HG02981 (cell line): ENCODE data around the gene CACNG6.
"Not testable (repeated sequence)": the region's sequence is repeated elsewhere in the genome, so short reads cannot be mapped to it uniquely, and the experiment has no call there.

Experiments
- ATAC-seq: cut with Tn5 transposase; IDR thresholded peaks from one replicate; pipeline ENCODE4 v1.9.1; 2021; ENCODE audit warnings: mild to moderate bottlenecking, moderate library complexity; ENCODE audit not compliant: unreplicated experiment

Gene CACNG6, protein sequence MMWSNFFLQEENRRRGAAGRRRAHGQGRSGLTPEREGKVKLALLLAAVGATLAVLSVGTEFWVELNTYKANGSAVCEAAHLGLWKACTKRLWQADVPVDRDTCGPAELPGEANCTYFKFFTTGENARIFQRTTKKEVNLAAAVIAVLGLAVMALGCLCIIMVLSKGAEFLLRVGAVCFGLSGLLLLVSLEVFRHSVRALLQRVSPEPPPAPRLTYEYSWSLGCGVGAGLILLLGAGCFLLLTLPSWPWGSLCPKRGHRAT

DNA sequence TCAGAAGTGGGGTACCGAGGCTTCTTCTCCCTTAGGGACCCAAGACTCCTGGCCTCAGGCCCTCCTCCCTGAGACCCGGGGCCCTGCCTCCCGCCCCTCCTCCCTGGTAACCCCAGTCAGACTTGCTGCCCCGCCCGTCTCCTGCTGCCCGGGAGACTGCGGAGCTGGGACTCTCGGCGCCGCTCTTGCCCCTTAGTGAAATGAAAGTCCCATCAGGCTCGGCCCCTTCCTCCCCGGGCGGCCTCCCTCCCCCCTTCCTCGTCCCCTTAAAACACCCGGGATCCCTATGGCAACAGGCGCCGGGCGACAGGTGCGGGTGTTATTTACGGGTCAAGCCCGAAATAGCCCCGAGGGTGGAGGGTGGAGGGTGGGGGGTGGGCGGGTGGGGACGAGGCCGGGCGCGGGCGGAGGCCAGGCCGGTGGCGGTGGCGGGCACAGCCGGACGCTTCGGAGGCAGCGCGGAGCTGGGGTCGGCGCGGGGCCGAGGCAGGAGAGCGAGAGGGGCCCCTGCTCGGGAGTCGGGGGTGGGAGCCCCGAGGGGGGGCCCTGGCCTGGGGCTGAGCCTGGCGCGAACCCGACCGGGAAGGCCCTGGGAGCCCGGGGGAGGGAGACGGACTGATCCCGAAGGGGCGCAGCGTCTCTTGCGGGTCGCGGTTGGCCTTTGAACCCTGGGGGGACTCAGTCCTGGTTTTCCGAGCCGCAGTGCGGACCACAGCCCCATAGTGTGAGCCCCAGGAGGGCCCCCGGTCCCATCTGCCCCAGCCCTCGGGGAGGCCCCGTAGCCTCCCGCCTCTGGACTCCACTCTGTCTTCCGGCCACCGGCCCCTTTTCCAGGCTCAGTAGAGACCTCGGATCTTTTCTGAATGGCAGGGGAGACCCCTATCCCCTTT is at the start of gene CACNG6:
CACNG6 (plus strand) TSS at position 414 of the 890 bp plus-strand sequence. CDS start 1,241 bp downstream, outside the sequence.
- ATAC-seq = no peak

DNA sequence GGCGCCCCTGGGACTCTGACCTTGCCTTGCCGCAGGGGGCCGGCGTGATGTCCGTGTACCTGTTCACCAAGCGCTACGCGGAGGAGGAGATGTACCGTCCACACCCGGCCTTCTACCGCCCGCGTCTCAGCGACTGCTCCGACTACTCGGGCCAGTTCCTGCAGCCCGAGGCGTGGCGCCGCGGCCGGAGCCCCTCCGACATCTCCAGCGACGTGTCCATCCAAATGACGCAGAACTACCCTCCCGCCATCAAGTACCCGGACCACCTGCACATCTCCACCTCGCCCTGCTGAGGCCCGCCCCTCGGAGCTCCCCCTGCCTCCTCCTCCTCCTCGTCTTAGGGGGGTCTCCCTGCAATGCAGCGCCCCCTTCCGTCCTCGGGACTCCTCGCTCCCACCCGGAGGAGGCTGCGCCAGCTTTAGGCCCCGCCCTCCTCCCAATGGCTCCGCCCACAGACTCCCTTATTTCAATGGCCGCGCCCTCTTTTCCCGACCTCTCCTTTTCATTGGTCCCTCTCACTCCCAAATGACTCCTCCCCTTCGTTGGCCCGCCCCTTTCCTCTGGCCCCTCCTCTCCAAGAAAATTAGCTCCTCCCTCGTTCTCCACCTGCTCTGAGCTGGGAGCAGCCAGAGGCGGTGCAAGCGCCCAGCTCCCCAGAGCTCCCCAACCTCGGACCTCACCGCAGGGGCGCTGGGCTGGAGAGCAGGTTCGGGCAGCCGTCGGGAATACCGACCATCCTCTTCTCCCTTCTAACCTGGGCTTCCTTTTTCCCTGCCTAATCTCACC is 49.2 kb upstream of the CACNG6 start:
- ATAC-seq = no peak

GRCh38 chr19:53944416-53944815 is 47.0 kb upstream of the CACNG6 start:
- ATAC-seq = no peak

DNA sequence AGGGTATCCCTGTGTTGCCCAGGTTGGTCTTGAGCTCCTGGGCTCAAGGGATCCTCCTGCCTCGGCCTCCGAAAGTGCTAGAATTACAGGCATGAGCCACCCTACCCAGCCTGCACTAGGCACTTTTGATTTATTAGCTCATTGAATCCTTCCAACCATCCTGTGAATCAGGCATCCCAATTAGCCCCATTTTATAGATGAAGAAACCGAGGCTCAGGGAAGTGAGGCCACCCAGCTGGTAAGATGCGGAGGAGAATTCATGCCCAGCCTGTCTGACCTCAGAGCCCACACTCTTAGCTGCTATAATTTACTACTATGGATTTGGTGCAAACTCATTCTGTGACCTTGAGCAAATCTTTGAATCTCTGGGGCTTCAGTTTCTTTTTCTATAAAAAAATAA is 46.5 kb upstream of the CACNG6 start:
- no peak for ATAC-seq

DNA sequence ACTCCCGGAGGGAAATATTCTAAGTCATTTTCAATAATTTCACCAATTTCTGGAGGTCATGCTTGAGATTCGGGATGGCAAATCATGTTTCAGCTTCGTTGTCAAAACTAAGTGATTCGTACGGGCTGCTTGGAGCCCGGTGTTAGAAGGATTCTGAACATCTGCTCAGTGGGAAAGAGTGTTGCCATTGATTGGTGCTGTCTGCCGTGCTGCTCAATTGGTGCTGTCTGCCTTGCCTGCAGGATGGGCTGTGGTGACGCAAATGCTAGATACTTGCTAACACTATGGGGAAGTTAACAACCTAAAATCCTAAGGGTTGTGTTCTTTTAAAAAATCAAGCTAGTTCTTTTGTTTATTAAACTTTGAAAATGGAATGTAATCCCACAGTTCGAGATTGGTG is 46.0 kb upstream of the CACNG6 start:
- ATAC-seq = no peak

GRCh38 chr19:53945998-53946397 is 45.4 kb upstream of the CACNG6 start:
- ATAC-seq = no peak

- no peak for ATAC-seq
These were observed 43.8 kb upstream of the CACNG6 start for GRCh38 chr19:53947624-53948023.

GRCh38 chr19:53948611-53949010 is 42.8 kb upstream of the CACNG6 start:
- not testable (repeated sequence) for ATAC-seq

- no peak for ATAC-seq
These were observed 40.0 kb upstream of the CACNG6 start for GRCh38 chr19:53951436-53951835.

DNA sequence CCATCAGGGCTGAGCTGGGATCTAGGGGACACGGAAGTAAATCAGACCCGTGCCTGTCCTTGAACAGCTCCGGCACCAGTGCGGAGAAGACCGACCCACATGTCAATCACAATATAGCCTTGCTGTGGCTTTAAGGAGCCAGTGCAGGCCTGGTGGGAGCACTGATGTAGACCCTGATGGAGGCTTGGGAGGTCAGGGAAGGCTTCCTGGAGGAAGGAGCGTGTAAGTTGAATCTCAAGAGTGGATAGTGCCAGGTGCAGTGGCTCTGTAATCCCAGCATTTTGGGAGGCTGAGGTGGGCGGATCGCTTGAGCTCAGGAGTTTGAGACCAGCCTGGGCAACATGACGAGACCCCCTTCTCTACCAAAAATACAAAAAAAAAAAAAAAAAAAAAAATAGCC is 39.5 kb upstream of the CACNG6 start:
- no peak for ATAC-seq

DNA sequence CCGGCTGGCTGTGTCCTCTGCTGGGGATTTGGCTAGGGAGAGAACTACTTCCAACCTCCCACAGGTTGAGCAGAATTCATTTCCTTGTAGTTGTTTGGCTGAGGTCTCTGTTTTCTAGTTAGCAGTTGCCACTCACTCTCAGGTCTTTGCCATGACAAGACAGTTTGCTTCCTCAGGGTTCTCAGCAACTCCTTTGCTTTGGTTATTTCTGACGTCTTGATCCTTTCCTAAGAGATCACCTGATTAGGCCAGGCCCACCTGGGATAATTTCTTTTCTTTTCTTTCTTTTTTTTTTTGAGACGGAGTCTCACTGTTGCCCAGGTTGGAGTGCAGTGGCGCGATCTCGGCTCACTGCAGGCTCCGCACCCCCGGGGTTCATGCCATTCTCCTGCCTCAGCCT is 38.1 kb upstream of the CACNG6 start:
- no peak for ATAC-seq

- no peak for ATAC-seq
These were observed 33.8 kb upstream of the CACNG6 start for GRCh38 chr19:53957448-53958167.

GRCh38 chr19:53958168-53958571 is 33.3 kb upstream of the CACNG6 start:
- no peak for ATAC-seq

GRCh38 chr19:53958823-53959757 is 32.3 kb upstream of the CACNG6 start:
- no peak for ATAC-seq

- no peak for ATAC-seq
These were observed 31.2 kb upstream of the CACNG6 start for GRCh38 chr19:53960187-53960586.

DNA sequence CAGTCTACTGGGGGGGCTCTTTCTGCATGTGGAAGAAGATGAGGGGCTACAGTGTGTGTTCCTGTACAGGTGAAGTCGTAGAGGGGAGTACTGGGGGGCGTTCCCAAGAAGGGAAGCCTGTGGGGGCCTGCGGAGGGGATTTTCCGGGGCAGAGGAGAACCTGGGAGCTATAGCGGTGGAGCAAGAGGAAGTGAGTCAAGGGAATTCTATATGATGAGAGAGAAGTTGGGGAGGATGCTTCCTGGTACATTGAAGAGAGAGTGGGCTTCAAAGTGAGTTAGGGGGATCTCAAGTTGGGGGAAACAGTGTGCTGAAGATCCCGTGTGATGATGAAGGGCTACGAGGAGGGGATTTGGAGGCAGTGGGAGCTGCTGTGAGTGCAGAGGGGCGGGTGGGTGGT is 30.6 kb upstream of the CACNG6 start:
- no peak for ATAC-seq

DNA sequence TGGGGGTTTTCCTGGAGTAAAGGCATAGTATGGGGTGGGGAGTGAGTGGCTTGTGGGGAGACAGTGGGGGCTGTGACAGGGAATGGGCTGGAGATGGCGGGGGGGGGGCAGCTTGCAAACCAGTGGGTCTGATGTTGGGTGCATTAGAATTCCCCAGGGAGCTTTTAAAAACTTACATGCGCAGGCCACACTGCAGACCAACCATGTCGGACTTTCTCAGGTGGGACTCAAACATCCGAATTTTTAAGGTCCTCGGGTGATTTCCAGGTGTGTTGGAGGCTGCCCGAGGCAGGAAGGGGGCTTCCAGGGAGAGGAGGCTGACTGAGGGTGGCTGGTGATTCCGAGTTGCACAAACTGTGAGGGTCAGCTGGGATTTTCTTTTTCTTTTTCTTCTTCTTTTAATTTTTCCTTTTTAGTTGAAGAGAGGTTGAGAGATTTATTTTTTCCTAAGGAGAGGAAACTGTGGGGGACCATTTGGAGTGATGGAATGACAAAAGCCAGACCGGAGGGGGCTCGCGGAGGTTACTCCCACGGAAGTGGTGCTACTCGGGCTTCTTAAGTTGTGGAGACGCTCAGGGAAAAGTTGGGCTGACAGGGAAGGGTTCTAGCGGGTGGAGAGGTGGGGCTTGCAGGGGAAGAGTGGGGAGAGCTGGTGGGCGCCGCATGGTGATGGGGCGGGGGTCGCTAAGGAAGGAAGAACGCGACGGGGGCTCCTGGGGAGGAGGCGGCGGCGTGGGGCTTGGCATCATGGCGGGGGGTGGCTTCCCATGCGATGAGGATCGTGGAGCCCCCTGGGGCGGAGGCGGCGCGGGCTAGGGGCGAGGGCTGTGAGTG is 29.7 kb upstream of the CACNG6 start:
- no peak for ATAC-seq

- no peak for ATAC-seq
These were observed 28.5 kb upstream of the CACNG6 start, which contains the start of gene CACNG8 for GRCh38 chr19:53962887-53963431. CACNG8 (plus strand) TSS chr19:53962937.
